Glutamatergic neuron (in vitro differentiated cells): ENCODE data around the gene UBE2E2. TPM values are rescaled to one million over a fixed set of nuclear protein-coding genes. Genes with fewer than 3 reads are reported as not detected.

ENCODE experiments used
- DNase-seq: peaks from one replicate; pipeline ENCODE4 v3.0.0; 2022
- H3K27ac Mint-ChIP-seq: one replicate; pipeline ENCODE4 v1.8.0; 2020; ENCODE audit warnings: mild to moderate bottlenecking, mixed read lengths, inconsistent platforms; ENCODE audit not compliant: unreplicated experiment
- H3K27me3 Mint-ChIP-seq: one replicate; pipeline ENCODE4 v1.8.0; 2020; ENCODE audit warnings: mild to moderate bottlenecking, moderate library complexity, mixed read lengths, inconsistent platforms; ENCODE audit not compliant: unreplicated experiment
- H3K36me3 Mint-ChIP-seq: one replicate; pipeline ENCODE4 v1.8.0; 2020; ENCODE audit warnings: mild to moderate bottlenecking, mixed read lengths, inconsistent platforms; ENCODE audit not compliant: unreplicated experiment
- H3K4me1 Mint-ChIP-seq: one replicate; pipeline ENCODE4 v1.8.0; 2020; ENCODE audit warnings: mild to moderate bottlenecking, low read depth, mixed read lengths, inconsistent platforms; ENCODE audit not compliant: unreplicated experiment
- H3K4me3 Mint-ChIP-seq: one replicate; pipeline ENCODE4 v1.8.0; 2020; ENCODE audit warnings: mild to moderate bottlenecking, mixed read lengths, inconsistent platforms; ENCODE audit not compliant: unreplicated experiment
- H3K9me3 Mint-ChIP-seq: one replicate; pipeline ENCODE4 v1.8.0; 2020; ENCODE audit warnings: mild to moderate bottlenecking, moderate library complexity, mixed read lengths, inconsistent platforms; ENCODE audit not compliant: unreplicated experiment
- CTCF ChIP-seq: fragments of 200-600 bp; sonication (generic); IDR thresholded peaks from one replicate; pipeline ENCODE4 v1.5.0; 2021; ENCODE audit not compliant: partially characterized antibody, unreplicated experiment
- total RNA-seq: library from RNA; stranded (reverse); fragmentation: NEBNext Ultra II Directional; extraction: Animal tissue kit (Norgen Biotek cat#: 25700); gene quantifications from one replicate; pipeline ENCODE4 v1.2.1, GENCODE V29; 2021; ENCODE audit not compliant: unreplicated experiment

Gene UBE2E2
- total RNA-seq, 1 donor from 2014 or later, result 40.6 TPM

GRCh38 chr3:23314981-23315762 is 112.0 kb downstream of the UBE2E2 start:
- no peaks in the 10 kb centered on the region for H3K36me3 Mint-ChIP-seq
- no peaks in the 10 kb centered on the region for H3K27me3 Mint-ChIP-seq
- H3K4me3 Mint-ChIP-seq, result no peak overlapping the region
- TF ChIP-seq CTCF, result no peak
- no peak overlapping the region for H3K27ac Mint-ChIP-seq
- DNase-seq, result no peak
- no peaks in the 10 kb centered on the region for H3K4me1 Mint-ChIP-seq
- no peaks in the 10 kb centered on the region for H3K9me3 Mint-ChIP-seq

GRCh38 chr3:23316924-23317323 is 113.8 kb downstream of the UBE2E2 start:
- H3K9me3 Mint-ChIP-seq, result no peaks in the 10 kb centered on the region
- H3K27me3 Mint-ChIP-seq, result no peaks in the 10 kb centered on the region
- H3K4me1 Mint-ChIP-seq, result no peaks in the 10 kb centered on the region
- no peak overlapping the region for H3K4me3 Mint-ChIP-seq
- TF ChIP-seq CTCF, result no peak
- DNase-seq, result no peak
- no peak overlapping the region for H3K27ac Mint-ChIP-seq
- no peaks in the 10 kb centered on the region for H3K36me3 Mint-ChIP-seq

- Mint-ChIP-seq H3K27me3 (no peaks in the 10 kb centered on the region), H3K36me3 (no peaks in the 10 kb centered on the region), H3K4me1 (no peaks in the 10 kb centered on the region), H3K4me3 (no peak overlapping the region), H3K9me3 (no peaks in the 10 kb centered on the region), H3K27ac (no peak overlapping the region)
- TF ChIP-seq CTCF, result no peak
- DNase-seq, result no peak
These were observed 116.5 kb downstream of the UBE2E2 start for GRCh38 chr3:23319366-23320312.

GRCh38 chr3:23320586-23321570 is 117.8 kb downstream of the UBE2E2 start:
- no peaks in the 10 kb centered on the region for H3K36me3 Mint-ChIP-seq
- DNase-seq, result no peak
- no peak overlapping the region for H3K27ac Mint-ChIP-seq
- no peaks in the 10 kb centered on the region for H3K9me3 Mint-ChIP-seq
- no peak for TF ChIP-seq CTCF
- H3K4me1 Mint-ChIP-seq, result no peaks in the 10 kb centered on the region
- no peak overlapping the region for H3K4me3 Mint-ChIP-seq
- no peaks in the 10 kb centered on the region for H3K27me3 Mint-ChIP-seq
